ENCODE results near the gene DUS1L. TPM values are rescaled to one million over a fixed set of nuclear protein-coding genes. Genes with fewer than 3 reads are reported as not detected.

Gene DUS1L
- polyA plus RNA-seq, 3 donors from 2014 or later = 61.7 to 85.3 (median 82.5) TPM

- Mint-ChIP-seq H3K9me3 (no peaks in the 10 kb centered on the region), H3K27ac (no peak overlapping the region), H3K27me3 (ENCODE audit: low read depth in 3 of 3) (peaks cover 2 to 7% (median 6%) of the 10 kb centered on the region in 3 donors), H3K4me3 (no peak overlapping the region), H3K36me3 (no peaks in the 10 kb centered on the region), H3K4me1 (peaks cover 15 to 25% of the 10 kb centered on the region in 2 donors)
- no peak for DNase-seq
Measured at GRCh38 chr17:82025401-82026107, 40.0 kb downstream of the DUS1L start.

- Mint-ChIP-seq H3K27me3 (ENCODE audit: low read depth in 3 of 3) (peaks cover 0 to 7% (median 6%) of the 10 kb centered on the region in 3 donors), H3K4me1 (peaks cover 15 to 23% of the 10 kb centered on the region in 2 donors), H3K4me3 (no peak overlapping the region), H3K9me3 (no peaks in the 10 kb centered on the region), H3K36me3 (no peaks in the 10 kb centered on the region), H3K27ac (no peak overlapping the region)
- no peak for DNase-seq
Measured at GRCh38 chr17:82024859-82025258, 40.7 kb downstream of the DUS1L start.

- Mint-ChIP-seq H3K9me3 (no peaks in the 10 kb centered on the region), H3K4me1 (peaks cover 15 to 20% of the 10 kb centered on the region in 2 donors), H3K36me3 (no peaks in the 10 kb centered on the region), H3K27ac (peak overlapping the region in 1 of 6 donors; percentile 14), H3K27me3 (ENCODE audit: low read depth in 3 of 3) (peaks cover 0 to 7% (median 6%) of the 10 kb centered on the region in 3 donors), H3K4me3 (peak overlapping the region; percentile 69 to 87 (median 82))
- no peak for DNase-seq
Measured at GRCh38 chr17:82023447-82024241, 42.0 kb downstream of the DUS1L start.

- H3K9me3 Mint-ChIP-seq = no peaks in the 10 kb centered on the region
- no peaks in the 10 kb centered on the region for H3K36me3 Mint-ChIP-seq
- H3K27me3 Mint-ChIP-seq (ENCODE audit: low read depth in 3 of 3) = peaks cover 0 to 7% (median 6%) of the 10 kb centered on the region in 3 donors
- DNase-seq = peak; percentile 99 to 100 (median 100)
- peak within 1 kb of the TSS; percentile 82 to 87 (median 83) for H3K4me3 Mint-ChIP-seq
- peaks cover 15 to 20% of the 10 kb centered on the region in 2 donors for H3K4me1 Mint-ChIP-seq
- peak within 1 kb of the TSS in 4 of 6 donors; percentile 65 to 85 (median 68) for H3K27ac Mint-ChIP-seq
Measured at GRCh38 chr17:82022981-82023446, 42.6 kb downstream of the DUS1L start, which contains the start of gene LRRC45. LRRC45 (plus strand) TSS chr17:82023305; CDS start chr17:82023644, 339 bp downstream.

- H3K9me3 Mint-ChIP-seq = no peaks in the 10 kb centered on the region
- no peak for DNase-seq
- H3K27me3 Mint-ChIP-seq (ENCODE audit: low read depth in 3 of 3) = peaks cover 0 to 6% (median 5%) of the 10 kb centered on the region in 3 donors
- H3K4me1 Mint-ChIP-seq = peaks cover 15 to 20% of the 10 kb centered on the region in 2 donors
- no peaks in the 10 kb centered on the region for H3K36me3 Mint-ChIP-seq
- peak within 1 kb of the TSS; percentile 30 to 85 (median 68) for H3K27ac Mint-ChIP-seq
- peak within 1 kb of the TSS; percentile 82 to 87 (median 83) for H3K4me3 Mint-ChIP-seq
Measured at GRCh38 chr17:82022310-82022980, 43.2 kb downstream of the DUS1L start, which contains the start of gene CENPX. CENPX (minus strand) TSS chr17:82022878; CDS start chr17:82022861, 17 bp downstream.

GRCh38 chr17:82021900-82022309, 43.7 kb downstream of the DUS1L start:
- Mint-ChIP-seq H3K27ac (peak overlapping the region; percentile 30 to 85 (median 60)), H3K36me3 (no peaks in the 10 kb centered on the region), H3K27me3 (ENCODE audit: low read depth in 3 of 3) (peaks cover 2 to 6% (median 5%) of the 10 kb centered on the region in 3 donors), H3K4me3 (peak overlapping the region; percentile 82 to 87 (median 83)), H3K9me3 (no peaks in the 10 kb centered on the region), H3K4me1 (peaks cover 15 to 20% of the 10 kb centered on the region in 2 donors)
- no peak for DNase-seq

- H3K9me3 Mint-ChIP-seq = no peaks in the 10 kb centered on the region
- peak overlapping the region in 5 of 6 donors; percentile 30 to 85 (median 53) for H3K27ac Mint-ChIP-seq
- peaks cover 2 to 6% (median 5%) of the 10 kb centered on the region in 3 donors for H3K27me3 Mint-ChIP-seq (ENCODE audit: low read depth in 3 of 3)
- H3K4me1 Mint-ChIP-seq = peaks cover 15 to 20% of the 10 kb centered on the region in 2 donors
- H3K4me3 Mint-ChIP-seq = peak overlapping the region; percentile 82 to 87 (median 83)
- no peaks in the 10 kb centered on the region for H3K36me3 Mint-ChIP-seq
- DNase-seq = peak in 2 of 3 donors; percentile 17 to 20
Measured at GRCh38 chr17:82021107-82021899, 44.3 kb downstream of the DUS1L start.

GRCh38 chr17:82020572-82021106, 45.0 kb downstream of the DUS1L start:
- Mint-ChIP-seq H3K27me3 (ENCODE audit: low read depth in 3 of 3) (peaks cover 2 to 6% (median 5%) of the 10 kb centered on the region in 3 donors), H3K9me3 (no peaks in the 10 kb centered on the region), H3K36me3 (no peaks in the 10 kb centered on the region), H3K4me1 (peaks cover 15 to 19% of the 10 kb centered on the region in 2 donors), H3K4me3 (peak overlapping the region in 4 of 5 donors; percentile 21 to 82 (median 46)), H3K27ac (no peak overlapping the region)
- no peak for DNase-seq

- Mint-ChIP-seq H3K4me1 (peaks cover 15 to 19% of the 10 kb centered on the region in 2 donors), H3K27ac (no peak overlapping the region), H3K36me3 (no peaks in the 10 kb centered on the region)
Measured at GRCh38 chr17:82019690-82020571, 45.7 kb downstream of the DUS1L start.

GRCh38 chr17:82018989-82019689, 46.5 kb downstream of the DUS1L start:
- no peak for DNase-seq
- Mint-ChIP-seq H3K4me3 (no peak overlapping the region), H3K27ac (no peak overlapping the region), H3K9me3 (no peaks in the 10 kb centered on the region), H3K36me3 (no peaks in the 10 kb centered on the region), H3K27me3 (ENCODE audit: low read depth in 3 of 3) (peaks cover 2 to 5% (median 4%) of the 10 kb centered on the region in 3 donors), H3K4me1 (peaks cover 15 to 18% of the 10 kb centered on the region in 2 donors)

More at GRCh38 chr17:82019690-82020571, 45.7 kb downstream of the DUS1L start:
- Mint-ChIP-seq H3K4me3 (no peak overlapping the region), H3K27me3 (ENCODE audit: low read depth in 3 of 3) (peaks cover 2 to 5% (median 4%) of the 10 kb centered on the region in 3 donors), H3K9me3 (no peaks in the 10 kb centered on the region)
- peak; percentile 49 to 56 (median 55) for DNase-seq

Measured in immature natural killer cell (primary cell).